Thyroid gland (tissue), 4 donors: ENCODE measurements around the gene ARHGAP4.

Experiments
- POLR2A ChIP-seq, 2 donors: fragments of 450-650 bp; IDR thresholded peaks; one replicate each; pipeline ENCODE4 v1.6.1; 2017; ENCODE audit warnings: antibody characterized with exemption in 2 of 2, mild to moderate bottlenecking in 2 of 2, moderate library complexity in 1 of 2
- TF ChIP-seq, protein P1 (sequence below), 6 experiments: fragments of 200-600 bp in 3 of 6; fragments of 450-650 bp in 3 of 6; sonication (generic) in 3 of 6; IDR thresholded peaks; one replicate each; pipeline ENCODE4 v1.5.1; 2016 to 2019; ENCODE audit warnings: antibody characterized with exemption in 6 of 6, mild to moderate bottlenecking in 2 of 6, inconsistent platforms in 1 of 6, moderate library complexity in 1 of 6

GRCh38 chrX:153865685-153866084 is 60.4 kb downstream of the ARHGAP4 start:
- TF ChIP-seq POLR2A (IDR thresholded peaks at IDR 0.05): no peak
- TF ChIP-seq, protein P1, sequence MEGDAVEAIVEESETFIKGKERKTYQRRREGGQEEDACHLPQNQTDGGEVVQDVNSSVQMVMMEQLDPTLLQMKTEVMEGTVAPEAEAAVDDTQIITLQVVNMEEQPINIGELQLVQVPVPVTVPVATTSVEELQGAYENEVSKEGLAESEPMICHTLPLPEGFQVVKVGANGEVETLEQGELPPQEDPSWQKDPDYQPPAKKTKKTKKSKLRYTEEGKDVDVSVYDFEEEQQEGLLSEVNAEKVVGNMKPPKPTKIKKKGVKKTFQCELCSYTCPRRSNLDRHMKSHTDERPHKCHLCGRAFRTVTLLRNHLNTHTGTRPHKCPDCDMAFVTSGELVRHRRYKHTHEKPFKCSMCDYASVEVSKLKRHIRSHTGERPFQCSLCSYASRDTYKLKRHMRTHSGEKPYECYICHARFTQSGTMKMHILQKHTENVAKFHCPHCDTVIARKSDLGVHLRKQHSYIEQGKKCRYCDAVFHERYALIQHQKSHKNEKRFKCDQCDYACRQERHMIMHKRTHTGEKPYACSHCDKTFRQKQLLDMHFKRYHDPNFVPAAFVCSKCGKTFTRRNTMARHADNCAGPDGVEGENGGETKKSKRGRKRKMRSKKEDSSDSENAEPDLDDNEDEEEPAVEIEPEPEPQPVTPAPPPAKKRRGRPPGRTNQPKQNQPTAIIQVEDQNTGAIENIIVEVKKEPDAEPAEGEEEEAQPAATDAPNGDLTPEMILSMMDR (IDR thresholded peaks at IDR 0.05): no peak
